Posterior cingulate gyrus (tissue), 11 donors: ENCODE data around the gene FGF12.
A peak's percentile ranks its signal among the peaks of the same experiment; 100 is the strongest.
"Not testable (repeated sequence)": the region's sequence is repeated elsewhere in the genome, so short reads cannot be mapped to it uniquely, and the experiment has no call there.

Experiments
- DNase-seq, 10 donors: peaks; one replicate each; pipeline versions ENCODE4 v3.0.0 to v3.0.0-alpha.2; 2020 to 2021; ENCODE audit warnings: mixed read lengths in 3 of 10
- intact Hi-C: fragments of 100-400 bp; cut with DNase I; formaldehyde crosslinking; loops from one replicate; pipeline ENCODE4 v1.15.1; 2023

FGF12 gene

DNA sequence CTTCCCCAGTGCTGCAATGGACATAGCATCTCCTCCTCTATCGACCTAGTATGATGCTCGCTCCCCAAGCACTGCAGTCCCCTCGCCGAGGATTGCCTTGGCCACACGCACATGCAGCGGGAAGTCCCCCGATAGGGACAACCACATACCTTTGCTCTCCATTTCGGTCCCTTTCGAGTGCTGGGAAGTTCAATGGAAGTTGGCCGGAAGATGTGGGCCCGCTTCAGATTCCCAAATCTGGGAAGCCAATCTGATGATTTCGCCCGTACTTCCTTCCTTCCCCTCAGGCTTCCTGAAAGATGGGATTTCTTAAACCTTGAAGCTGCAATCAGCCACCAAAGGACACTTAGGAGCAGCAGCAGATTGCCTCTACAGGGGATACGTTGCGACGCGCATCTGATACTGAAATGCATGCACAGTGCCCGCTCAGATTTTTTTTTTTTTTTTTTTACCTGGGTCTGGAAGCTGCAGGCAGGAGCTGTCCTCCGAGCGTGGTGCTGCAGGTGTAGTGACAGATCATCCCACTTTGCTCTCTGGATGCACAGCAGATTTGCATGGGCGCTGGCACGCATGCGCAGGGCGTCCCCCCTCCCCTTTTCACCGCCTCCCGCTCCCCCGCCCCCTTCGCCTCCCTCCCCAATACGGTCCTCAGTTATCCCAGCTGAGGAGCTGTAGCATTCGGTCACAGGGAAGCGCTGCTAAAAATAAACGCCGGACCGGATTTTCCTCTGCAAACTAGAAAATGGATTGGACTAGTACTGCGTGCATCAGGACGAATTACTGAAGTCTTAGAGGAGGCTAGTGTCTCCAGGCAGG is at the start of gene FGF12:
Gene FGF12 (minus strand): TSS at position 510 of the 816 bp plus-strand sequence.
- peak; percentile 69 to 97 (median 86) for DNase-seq
- intact Hi-C loops: loop anchor here (10.0 kb wide), 1 partner anchor 188 kb away; the partner anchor contains the start of gene MB21D2

DNA sequence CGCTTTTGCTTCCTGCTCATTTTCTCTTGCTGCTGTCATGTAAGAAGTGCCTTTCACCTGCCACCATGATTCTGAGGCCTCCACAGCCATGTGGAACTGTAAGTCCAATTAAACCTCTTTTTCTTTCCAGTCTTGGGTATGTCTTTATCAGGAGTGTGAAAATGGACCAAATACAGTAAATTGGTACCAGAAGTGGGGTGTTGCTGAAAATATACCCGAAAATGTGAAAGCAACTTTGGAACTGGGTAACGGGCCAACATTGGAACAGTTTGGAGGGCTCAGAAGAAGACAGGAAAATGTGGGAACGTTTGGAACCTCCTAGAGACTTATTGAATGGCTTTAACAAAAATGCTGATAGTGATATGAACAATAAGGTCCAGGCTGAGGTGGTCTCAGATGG is 47.0 kb upstream of the FGF12 start:
- intact Hi-C loops: not testable (repeated sequence)

DNA sequence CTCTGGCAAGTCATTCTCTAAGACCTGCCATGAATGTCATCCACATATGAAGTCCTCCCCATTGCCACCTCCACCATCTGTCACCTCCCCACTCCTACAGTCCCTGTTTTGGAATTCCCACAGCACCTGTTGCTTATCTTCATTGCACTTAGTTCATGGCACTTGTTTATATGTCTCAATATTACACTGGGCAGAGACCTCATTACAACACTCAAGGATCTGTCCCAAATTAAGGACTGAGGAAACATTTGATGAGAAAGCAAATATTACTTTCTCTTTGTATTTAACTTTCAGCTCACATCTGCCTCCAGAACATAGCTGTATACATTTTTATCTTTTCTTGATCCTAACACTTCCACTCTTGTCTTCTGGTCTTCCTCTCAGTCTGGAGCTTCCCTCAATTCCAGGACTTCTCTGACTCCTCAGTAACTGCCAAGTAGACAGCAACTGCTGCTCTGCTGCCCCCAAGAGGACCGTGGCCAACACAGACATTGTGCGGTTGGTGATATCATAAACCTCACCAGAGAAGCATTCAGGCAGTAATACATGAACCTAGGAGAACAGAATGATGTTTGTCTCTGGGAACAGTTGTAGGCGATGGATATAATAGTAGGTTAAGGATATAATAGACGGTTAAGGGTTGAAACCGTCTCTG is 45.0 kb upstream of the FGF12 start:
- intact Hi-C loops: no loop called here
- peak in 7 of 10 donors; percentile 26 to 93 (median 51) for DNase-seq

More for the DNA sequence above, 47.0 kb upstream of the FGF12 start:
- not testable (repeated sequence) for DNase-seq

DNA sequence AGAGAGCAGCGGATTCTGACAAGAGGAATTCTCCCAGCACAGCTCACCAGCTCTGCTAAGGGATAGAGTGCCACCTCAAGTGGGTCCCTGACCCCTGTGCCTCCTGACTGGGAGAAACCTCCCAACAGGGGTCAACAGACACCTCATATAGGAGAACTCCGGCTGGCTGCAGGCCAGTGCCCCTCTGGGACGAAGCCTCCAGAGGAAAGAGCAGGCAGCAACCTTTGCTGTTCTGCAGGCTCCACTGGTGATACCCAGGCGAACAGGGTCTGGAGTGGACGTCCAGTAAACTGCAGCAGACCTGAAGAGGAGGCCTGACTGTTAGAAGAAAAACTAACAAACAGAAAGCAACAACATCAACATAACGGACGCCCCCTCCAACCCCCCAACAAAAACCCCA is 31.3 kb upstream of the FGF12 start:
- peak in 1 of 10 donors; percentile 76 for DNase-seq
- intact Hi-C loops: no loop called here

DNA sequence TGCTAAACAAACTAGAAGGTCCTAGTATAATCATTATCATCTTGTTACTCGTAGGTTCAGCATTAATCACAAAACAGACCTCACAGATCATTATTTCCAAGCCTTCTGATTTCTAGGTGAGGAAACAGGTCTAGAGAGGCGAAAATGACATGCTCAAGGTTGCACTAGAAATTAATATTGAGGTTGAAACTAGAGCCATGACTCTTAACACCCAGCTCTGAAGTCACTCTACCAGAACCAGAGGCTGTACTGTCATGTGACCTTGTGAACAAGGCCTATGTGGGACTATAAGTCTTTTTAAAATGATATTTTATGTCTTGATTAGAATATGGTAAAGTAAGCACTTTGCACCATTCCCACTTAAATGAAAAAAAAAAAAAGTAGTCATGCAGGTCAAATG is 23.8 kb upstream of the FGF12 start:
- intact Hi-C loops: no loop called here

DNA sequence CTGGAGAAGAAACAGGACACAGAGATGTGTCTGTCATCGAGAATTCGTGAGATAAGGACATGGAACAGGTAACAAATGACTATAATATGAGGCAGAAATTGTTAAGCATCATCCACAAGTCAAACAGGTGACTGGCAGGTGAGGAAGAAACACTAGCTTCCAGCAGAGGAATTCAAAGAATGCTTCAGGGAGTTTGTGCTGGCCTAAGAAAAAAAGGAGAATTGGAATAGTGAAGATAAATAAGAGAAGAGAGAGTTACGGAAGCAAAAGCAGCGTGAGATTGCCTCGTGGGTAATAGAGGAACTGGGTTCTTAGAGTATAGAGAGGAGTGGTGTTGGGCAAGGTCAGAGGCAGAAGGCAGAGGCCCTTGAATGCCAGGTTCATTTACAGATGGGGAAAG is 22.9 kb upstream of the FGF12 start:
- DNase-seq: no peak
- intact Hi-C loops: no loop called here

More for the DNA sequence above, 23.8 kb upstream of the FGF12 start:
- DNase-seq: no peak

DNA sequence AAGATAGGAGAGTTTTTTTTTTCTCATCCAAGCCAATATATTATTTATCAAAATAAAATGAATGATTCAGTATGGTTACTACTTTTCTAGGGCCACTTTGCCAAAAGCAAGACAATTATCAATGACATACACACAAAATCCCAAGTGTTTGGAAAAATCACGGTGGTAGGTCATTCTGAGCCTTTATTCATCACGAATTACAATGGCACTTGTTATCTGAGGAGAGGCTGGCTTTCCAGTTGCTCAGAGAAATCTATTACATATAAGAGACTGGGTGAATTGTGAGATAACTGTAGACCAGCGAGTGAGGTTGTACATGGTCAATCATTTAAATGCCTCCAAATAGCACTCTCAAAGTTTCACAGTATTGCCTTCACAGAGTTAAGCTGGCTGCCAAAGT is 20.4 kb upstream of the FGF12 start:
- no peak for DNase-seq
- intact Hi-C loops: no loop called here

DNA sequence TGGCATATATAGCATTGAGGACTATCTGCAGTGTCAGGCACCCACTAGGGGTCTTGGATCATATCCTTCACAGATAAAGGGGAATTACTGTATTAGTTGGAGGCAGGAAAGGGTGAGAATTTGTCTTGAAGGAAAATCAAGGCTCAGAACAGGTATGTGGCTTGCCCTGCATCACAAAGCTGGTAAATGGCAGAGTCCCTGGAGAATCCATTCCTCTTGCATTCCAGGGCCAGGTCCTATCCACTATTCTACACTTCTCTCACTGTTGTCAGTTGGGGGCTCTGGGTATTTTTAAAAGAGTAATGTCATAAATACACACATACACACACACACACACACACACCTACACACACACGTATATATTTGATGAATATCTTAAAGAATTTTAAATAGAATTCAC is 19.8 kb upstream of the FGF12 start:
- intact Hi-C loops: no loop called here
- no peak for DNase-seq

DNA sequence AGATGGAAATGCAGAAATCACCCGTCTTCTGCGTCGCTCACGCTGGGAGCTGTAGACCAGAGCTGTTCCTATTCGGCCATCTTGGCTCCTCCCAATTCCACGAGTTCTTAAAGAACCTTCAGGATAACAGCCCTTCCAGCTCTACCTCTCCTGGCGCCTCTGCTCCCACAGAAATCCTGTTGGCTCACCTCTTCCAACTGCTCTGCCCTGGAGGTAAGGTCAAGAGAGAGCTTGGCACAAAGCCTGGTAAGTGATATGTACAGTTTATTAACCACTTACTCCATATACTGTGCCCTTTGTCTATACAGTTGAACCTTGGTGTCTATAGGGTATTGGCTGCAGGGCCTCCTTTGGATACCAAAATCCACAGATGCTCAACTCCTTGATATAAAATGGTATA is 17.8 kb upstream of the FGF12 start:
- intact Hi-C loops: no loop called here
- DNase-seq: no peak

DNA sequence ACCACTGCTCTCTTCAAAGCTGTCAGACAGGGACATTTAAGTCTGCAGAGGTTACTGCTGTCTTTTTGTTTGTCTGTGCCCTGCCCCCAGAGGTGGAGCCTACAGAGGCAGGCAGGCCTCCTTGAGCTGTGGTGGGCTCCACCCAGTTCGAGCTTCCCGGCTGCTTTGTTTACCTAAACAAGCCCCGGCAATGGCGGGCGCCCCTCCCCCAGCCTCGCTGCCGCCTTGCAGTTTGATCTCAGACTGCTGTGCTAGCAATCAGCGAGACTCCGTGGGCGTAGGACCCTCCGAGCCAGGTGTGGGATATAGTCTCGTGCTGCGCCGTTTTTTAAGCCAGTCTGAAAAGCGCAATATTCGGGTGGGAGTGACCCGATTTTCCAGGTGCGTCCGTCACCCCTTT is 17.3 kb upstream of the FGF12 start:
- intact Hi-C loops, DNase-seq: not testable (repeated sequence)

DNA sequence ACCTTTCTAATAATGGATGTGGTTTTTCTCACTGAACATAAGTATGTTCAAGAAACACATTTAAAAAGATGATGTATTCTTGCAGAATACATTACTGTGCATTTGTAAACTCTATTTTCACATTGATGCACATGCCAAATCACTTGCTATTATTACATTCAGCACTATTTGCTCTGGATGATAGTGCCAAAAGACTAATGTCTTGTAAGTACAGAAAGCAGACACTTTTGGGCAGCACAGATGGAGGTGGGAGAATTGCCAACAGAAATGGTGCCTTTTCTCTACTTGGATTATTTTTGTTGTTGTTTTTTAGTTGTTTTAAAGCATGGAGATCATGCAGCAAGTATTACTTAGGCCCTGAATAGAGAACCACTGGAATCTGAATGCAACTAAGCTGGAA is 10.2 kb upstream of the FGF12 start:
- intact Hi-C loops: no loop called here
- DNase-seq: no peak

DNA sequence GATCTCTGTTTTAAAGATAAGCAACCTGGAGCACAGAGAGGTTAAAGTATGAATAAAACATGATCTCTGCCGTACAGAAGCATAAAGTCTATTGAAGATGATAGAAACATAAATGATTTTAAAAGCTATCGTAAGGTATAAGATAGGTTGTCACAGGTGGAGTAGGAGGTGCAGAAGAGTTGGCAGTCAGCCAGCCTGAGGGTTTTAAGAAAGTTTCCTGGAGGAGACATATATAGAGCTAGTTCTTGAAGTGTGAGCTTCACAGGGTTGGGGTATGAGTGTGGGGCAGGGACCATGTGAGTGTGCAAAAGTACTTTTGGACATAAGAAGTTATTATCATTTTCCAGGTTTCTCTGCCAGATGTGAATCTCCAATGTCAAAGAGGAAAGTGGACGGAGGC is 3.9 kb upstream of the FGF12 start:
- intact Hi-C loops: no loop called here
- no peak for DNase-seq

DNA sequence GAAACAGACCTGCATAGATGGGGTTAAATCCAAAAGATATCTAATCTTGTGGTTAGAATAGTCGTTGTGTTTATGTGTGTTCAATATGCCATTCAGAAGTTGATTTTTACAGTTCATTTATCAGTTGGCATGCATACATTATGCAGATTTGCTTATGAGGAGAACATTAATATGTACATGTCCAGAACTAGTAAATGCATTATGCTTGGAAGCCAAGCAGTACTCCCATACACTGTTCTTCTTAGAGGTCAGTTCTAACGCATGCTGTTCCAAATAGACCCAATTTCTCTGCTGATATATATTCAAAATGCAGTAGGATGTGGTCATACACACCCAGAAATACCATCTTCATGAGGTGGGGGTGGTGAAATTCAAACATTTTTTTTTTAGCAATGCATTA is 956 bp downstream of the FGF12 start:
- intact Hi-C loops: loop anchor here (10.0 kb wide), 1 partner anchor 188 kb away; the partner anchor contains the start of gene MB21D2
- DNase-seq: no peak

DNA sequence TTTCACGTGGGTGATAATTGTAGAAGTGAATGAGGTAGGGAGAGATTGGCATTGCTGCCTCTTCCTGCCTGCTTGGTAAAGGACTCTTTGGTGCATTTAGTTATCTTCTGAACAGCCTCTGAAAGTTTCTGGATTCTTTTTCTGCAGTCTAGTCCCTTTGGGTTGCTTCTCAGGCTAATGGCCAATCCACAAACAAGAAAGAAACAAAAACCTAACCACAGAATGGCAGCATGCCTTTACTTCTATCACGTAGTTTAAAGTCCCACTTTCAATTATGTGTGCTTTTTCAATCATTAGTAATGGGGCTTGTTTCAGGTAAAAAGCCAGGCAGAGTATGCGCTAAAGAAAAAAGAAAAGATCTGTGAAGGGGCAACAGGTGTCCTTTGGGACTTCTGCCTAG is 7.4 kb downstream of the FGF12 start:
- no peak for DNase-seq
- intact Hi-C loops: loop anchor here (10.0 kb wide), 1 partner anchor 195 kb away; the partner anchor contains the start of gene MB21D2

DNA sequence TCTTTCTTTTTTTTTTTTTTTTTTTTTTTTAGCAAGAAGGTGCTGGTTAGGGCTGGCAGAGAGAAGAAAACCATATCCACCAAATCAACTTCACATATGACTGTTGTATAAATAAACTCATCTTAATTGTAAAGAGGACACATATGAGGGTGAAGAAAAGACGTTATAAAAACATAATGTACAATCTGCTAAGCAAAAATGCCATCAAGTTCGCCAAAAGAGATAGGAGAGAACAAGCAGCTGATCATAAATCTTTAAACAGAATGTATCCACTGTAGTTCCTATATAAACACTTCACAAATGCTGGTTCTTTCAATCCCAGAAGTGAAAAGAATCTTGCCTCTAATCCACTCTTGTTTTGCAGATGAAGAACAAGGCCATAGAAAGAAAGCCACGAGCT is 9.2 kb downstream of the FGF12 start:
- DNase-seq: no peak
- intact Hi-C loops: no loop called here

DNA sequence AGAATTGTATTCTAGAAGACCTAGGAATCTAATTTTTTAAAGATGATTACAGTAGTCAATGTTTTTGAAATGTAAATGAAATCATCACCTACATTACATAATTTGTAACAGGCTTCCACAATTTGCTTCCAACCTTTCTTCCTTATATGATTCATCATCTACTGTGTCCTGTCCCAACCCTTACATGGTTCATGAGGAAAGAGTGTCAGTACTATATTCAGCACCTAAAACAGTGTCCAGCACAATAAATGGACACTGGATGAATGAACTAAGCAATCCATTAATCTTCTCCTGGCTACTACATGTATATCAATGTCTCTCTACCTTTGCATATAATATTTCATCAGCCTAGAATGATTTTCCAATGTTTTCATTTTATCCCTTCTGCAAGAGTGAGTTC is 12.2 kb downstream of the FGF12 start:
- no peak for DNase-seq
- intact Hi-C loops: no loop called here

DNA sequence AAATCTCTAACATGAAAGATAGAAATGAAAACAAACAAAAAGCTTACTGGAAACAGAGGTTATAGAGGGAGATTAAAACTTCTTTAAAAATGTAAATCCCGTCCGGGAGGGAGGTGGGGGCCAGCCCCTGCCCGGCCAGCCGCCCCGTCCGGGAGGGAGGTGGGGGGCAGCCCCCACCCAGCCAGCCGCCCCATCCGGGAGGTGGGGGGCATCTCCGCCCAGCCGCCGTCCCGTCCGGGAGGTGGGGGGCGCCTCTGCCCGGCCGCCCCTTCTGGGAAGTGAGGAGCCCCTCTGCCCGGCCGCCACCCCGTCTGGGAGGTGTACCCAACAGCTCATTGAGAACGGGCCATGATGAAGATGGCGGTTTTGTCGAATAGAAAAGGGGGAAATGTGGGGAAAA is 16.2 kb downstream of the FGF12 start:
- DNase-seq, intact Hi-C loops: not testable (repeated sequence)

DNA sequence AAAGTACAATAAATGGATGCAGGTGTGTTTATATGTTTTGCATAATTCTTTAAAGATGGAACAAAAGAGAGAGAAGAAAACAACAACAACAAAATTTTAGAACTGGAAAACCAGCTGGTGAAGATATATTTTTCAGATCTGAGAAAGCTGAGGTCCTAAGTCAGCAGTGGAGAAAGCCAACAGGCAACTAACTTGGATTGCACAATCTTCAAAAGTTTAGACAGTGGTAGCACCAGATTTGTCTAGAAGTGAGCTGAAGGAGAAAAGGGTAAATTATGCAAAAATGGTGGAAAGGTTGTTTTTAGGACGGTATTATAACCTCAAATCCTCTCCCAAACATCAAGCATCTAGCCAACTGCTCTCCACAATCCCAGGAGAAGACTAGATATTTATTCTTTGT is 17.0 kb downstream of the FGF12 start:
- no peak for DNase-seq
- intact Hi-C loops: no loop called here

DNA sequence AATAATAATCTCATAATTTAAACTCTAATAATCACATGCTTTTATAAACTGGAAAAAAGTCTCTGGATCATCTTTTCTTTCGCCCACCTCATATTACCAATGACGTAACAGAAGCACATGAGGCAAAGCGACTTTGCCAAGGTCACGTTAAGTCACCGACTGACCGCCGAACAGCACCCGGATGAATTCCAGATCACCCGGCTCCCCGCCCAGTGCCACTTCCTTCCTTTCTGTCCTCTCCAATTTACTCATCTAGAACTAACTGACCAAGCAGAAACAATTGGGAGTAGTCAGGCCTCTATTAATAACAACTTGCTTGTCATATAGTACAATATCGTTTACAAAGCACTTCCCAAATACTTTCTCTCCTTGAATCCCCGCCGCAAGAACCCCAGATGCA is 21.1 kb downstream of the FGF12 start:
- intact Hi-C loops: no loop called here
- peak in 1 of 10 donors; percentile 28 for DNase-seq

DNA sequence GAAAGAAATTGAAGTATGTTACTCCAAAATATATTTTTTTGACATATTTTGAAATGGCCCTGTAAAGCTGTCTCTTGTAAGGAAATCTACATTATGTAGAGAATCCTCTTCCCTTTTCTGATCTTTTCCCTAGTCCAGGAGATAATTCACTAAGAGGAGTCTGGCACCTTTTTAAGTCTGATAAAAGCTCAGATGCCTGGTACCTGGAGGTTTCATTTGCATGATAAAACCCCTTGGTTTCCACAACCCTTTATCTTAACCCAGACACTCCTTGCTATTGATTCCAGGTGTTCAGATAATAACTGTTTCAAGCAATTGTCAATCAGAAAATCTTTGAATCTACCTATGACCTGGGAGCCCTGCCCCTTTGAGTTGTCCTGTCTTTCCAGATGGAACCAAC is 26.5 kb downstream of the FGF12 start:
- intact Hi-C loops: no loop called here
- no peak for DNase-seq

DNA sequence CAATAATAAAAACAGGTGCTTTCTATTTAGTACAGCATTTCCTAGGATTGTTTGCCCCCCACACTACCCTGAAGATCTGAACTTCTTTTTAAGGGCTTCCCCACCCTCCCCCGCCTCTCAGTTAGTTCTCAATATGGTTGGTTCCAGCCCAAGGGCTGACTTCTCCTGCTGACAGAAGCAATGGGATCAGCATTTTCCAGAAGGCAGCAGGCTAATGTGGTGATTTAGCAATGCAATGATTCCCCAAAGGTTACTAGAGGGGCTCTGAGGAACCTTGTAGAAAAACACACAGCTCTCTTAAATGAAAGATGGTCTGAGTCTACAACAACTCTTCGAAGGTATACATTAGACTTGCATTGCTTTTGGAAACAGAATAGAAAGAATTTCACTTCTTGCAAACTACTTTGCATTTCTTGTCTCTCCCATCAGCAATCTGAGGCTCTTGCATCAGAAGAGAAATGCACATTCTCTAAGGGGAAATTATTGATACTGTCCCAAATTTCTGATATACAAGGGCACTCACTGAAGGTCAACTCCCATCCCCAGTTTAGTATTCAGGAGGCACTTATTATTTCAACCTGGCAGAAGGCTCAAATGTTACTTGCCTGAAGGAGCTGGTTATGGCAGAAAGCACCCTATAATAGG is 30.3 kb downstream of the FGF12 start:
- intact Hi-C loops: no loop called here

More for the DNA sequence above, 30.3 kb downstream of the FGF12 start:
- no peak for DNase-seq
